Cardiac fibroblast (primary cell): ENCODE measurements around the gene BCL2L12.
A peak's percentile ranks its signal among the peaks of the same experiment; 100 is the strongest.
"Not testable (repeated sequence)": the region's sequence is repeated elsewhere in the genome, so short reads cannot be mapped to it uniquely, and the experiment has no call there.

Experiments used
- DNase-seq, 2 donors: peaks; one replicate each; pipeline versions ENCODE4 v3.0.0 to v3.0.0-alpha.2; 2010; ENCODE audit warnings: low read depth in 2 of 2
- H3K4me3 ChIP-seq, 2 donors: replicated peaks in 1 of 2; 1 replicate in 1 of 2; 2 replicates in 1 of 2; pipeline ENCODE4 v1.5.1; 2011; ENCODE audit warnings: low read depth in 2 of 2, low read length in 2 of 2, mild to moderate bottlenecking in 2 of 2, moderate library complexity in 1 of 2
- CTCF ChIP-seq: IDR thresholded peaks from one replicate; pipeline ENCODE4 v1.5.1; 2011; ENCODE audit warnings: low read depth, mild to moderate bottlenecking, low read length, inconsistent platforms

The BCL2L12 gene

GRCh38 chr19:49629659-49630058 lies 36.1 kb upstream of the BCL2L12 start:
- no peak for DNase-seq
- no peak for TF ChIP-seq CTCF
- H3K4me3 ChIP-seq, result no peak overlapping the region

GRCh38 chr19:49631014-49631588 lies 34.6 kb upstream of the BCL2L12 start:
- no peak for TF ChIP-seq CTCF
- H3K4me3 ChIP-seq, result no peak overlapping the region
- DNase-seq, result peak in 1 of 2 donors; percentile 25

DNA sequence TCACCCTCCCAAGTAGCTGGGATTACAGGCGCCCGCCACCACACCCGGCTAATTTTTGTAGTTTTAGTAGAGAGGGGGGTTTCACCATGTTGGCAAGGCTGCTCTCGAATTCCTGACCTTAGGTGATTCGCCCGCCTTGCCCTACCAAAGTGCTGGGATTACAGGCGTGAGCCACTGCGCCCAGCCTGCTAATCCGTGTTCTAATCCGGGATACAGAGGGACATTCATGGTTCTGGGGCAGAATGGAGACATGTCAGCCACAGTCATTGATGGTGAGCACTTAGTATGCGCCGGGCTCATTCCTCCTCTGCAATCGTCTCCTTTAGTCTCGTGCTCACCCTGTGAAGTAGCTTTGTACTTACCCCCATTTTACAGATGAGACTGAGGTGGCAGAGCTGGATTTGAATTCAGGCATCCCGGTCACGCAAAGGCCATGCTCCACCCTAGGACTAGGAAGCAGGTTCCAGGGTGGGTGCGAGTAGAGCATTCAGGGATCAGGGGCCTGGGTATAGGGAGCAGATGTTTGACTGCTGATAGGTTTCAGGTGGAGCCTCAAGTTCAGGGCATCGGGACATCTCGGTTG lies 34.0 kb upstream of the BCL2L12 start:
- no peak for DNase-seq
- no peak for TF ChIP-seq CTCF
- no peak overlapping the region for H3K4me3 ChIP-seq

GRCh38 chr19:49632576-49632975 lies 33.2 kb upstream of the BCL2L12 start:
- no peak overlapping the region for H3K4me3 ChIP-seq
- TF ChIP-seq CTCF, result no peak
- no peak for DNase-seq

GRCh38 chr19:49633273-49633672 lies 32.5 kb upstream of the BCL2L12 start:
- DNase-seq, result peak; percentile 37 to 39
- not testable (repeated sequence) for H3K4me3 ChIP-seq

DNA sequence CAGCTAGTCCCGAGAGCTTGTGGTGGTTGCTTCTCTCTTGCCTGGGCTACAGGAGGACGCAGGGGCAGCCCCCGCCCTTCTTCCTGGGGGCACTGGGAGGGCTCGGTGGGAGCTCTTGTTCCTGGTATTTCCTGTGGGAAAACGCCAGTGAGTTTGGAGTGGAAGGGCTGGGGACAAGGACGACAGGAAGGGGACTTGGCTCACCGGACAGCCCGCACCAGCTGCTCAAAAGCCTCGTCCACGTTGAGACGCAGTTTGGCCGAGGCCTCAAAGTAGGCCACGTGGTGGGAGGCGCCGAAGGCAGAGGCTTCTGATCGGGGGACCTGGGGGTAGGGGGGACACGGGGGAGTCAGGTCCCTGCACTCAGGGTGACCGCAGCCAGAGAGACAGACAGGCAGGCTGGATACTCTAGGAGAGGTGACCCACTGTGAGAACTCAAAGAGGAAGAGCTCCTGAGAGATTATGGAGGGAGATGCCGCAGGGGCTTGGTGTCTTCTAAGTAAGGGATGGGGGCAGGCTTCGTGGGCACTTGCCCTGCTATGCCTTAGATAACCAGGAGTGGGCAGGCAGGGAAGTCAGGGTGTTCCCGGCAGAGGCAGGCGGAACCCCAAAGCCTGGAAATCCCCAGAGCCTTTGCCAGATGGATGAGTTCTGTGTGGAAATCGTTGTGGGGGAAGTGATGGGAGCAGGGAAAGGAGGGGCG lies 30.1 kb upstream of the BCL2L12 start:
- no peak overlapping the region for H3K4me3 ChIP-seq
- TF ChIP-seq CTCF, result no peak
- peak in 1 of 2 donors; percentile 29 for DNase-seq

DNA sequence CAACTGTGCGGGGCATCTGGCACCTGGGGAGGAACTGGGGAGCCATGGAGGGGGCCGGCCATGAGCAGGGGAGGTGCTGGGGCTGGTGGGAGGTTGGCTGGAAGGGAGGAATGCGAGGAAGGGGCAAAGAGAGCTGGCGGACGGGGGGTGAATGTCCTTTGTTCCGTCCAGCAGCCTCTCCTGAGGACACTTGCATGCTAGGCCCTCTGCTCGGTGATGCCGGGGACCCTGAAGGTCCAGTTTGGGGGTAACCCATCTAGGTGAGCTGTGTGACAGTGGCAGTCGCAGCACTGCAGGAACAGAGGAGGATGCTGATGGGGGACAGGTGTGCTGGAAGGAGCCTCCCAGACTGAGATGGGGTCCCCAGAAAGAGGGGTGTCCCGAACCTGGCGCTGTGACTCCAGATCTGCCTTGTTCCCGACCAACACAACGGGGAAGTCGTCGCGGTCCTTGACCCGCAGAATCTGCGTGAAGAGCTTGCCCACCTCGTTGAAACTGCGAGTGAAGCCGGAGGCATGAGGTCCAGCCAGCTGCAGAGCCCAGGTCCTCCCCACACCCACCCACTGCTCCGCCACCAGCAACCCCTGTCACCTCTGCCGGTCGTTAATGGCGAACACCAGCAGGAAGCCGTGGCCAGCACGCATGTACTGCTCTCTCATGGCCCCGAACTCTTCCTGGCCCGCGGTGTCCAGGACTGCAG lies 29.4 kb upstream of the BCL2L12 start:
- no peak for DNase-seq
- no peak overlapping the region for H3K4me3 ChIP-seq
- TF ChIP-seq CTCF, result no peak
